Activated CD8-positive, alpha-beta memory T cell treated with anti-CD3 and anti-CD28 coated beads for 48 hours (primary cell): ENCODE measurements around the gene CXCR4.
A peak's percentile ranks its signal among the peaks of the same experiment; 100 is the strongest.

Experiments
- DNase-seq, 3 experiments: peaks; one replicate each; pipeline ENCODE4 v3.0.0-alpha.2; 2020; ENCODE audit warnings: low read depth in 2 of 3, low spot score in 2 of 3

Gene CXCR4

DNA sequence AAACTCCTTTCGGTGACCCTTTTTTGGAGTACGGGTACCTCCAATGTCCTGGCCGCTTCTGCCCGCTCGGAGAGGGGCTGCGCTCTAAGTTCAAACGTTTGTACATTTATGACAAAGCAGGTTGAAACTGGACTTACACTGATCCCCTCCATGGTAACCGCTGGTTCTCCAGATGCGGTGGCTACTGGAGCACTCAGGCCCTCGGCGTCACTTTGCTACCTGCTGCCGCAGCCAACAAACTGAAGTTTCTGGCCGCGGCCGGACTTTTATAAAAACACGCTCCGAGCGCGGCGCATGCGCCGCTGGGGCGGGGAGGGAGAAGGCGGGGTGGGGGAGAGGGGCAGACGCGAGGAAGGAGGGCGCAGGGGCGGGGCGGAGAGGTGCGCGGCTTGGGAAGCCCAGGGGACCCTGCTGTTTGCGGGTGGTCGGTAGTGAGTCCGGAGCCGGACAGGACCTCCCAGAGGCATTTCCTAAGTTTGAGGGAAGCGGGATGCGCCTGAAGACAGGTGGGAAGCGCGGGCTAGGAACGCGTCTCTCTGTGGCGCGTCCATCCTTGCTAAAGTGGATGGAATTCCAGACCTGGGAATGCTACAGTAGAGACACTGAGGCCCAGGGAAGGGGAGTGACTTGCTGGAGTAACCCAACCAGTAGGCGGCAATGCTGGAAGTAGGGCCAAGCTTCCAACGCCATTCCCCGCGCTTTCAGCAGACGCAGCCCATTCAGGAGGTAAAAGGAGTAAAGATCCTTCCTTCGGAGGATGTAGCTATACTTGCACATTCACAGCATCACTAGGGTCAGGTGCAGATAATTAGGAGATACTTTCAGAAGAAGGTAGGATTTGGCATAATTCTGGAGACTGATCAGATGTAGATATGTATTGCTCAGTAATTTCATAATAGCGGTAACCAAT is at the start of gene CXCR4:
Gene CXCR4, minus strand, starts transcription at position 241 of the 910 bp plus-strand sequence. Its CDS starts 89 bp downstream, at position 152.
- DNase-seq, result peak; percentile 67 to 90 (median 80)

- DNase-seq, result no peak
Observed at GRCh38 chr2:136164280-136164776, 46.4 kb upstream of the CXCR4 start.

GRCh38 chr2:136162438-136162837 is 44.5 kb upstream of the CXCR4 start:
- DNase-seq, result no peak

DNA sequence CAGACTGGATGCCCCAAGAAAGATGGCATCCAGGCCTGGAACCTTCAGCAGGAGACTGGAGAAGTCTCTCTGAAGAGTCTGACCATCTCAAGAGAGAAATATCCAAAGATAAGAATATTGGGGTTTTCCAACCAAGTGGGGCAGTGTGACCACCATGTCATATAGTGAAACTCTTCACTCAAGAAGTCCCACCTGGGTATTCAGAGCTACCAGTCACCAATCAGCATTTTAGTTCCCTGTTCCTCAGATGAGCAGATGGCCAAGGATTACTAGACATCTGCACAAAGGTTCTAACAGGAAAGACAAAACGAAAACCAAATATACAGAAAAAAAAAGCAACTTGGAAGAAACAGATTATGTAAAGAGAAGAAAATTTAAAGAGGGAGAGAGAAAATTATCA is 38.5 kb upstream of the CXCR4 start:
- no peak for DNase-seq

- no peak for DNase-seq
Observed at GRCh38 chr2:136154384-136154783, 36.4 kb upstream of the CXCR4 start.

- no peak for DNase-seq
Observed at GRCh38 chr2:136151021-136151971, 33.3 kb upstream of the CXCR4 start.

DNA sequence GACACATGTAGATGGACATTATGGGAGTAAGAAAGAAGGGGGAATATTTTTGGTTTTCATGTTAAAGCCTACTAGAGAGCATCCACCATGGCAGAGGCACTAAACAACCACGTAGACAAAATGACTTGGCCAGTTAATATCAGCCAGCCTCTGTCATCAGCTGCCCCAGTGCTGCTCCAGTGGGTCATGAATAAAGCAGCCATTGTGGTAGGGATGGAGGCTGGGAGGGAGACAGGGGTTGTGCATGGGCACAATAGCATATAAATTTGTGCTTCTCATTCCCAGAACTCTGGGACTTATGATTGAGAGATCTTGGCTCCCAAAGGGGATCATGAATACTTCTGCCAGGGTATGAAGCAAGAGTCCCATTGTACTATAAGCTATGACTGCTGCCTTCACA is 31.1 kb upstream of the CXCR4 start:
- DNase-seq, result no peak

- DNase-seq, result no peak
Observed at GRCh38 chr2:136146564-136146963, 28.6 kb upstream of the CXCR4 start.

DNA sequence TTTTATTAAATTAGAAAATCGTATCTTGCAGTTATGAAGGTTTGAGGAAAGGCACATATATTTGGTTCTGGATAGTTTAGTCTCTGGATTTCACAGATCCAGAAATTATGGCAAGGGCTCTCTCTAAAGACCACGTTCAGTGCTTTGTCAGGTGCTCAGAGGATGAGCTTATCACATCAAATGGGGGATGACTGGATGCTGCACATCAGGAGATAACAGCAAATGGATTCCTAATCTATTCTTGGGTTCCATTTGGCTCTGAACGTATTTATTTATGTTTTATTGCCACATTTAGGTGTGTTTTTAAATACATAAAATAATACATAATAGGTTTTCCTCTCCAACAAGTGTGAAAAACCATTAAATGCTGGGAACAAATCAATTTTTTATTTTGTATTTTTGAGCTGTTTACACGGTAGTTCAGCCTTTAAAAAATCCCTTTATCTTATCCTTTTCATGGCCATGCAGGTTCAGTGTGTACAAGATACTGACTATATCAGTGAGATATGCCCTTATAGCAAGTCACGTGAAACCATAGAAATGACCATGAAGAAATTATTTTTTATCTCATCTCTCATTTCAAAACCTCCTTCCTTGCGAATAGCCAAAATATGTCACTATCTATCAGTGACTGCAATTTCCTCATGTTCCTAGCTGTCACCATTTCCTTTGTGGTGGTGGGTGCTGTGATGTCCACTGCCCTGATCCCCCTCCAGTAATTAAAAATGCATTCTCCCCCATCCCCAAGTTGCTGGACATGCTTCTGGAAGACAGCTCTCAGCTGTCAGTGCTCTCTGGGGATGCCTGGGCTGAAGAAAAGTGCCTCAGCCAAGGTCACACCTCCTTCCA is 25.9 kb upstream of the CXCR4 start:
- no peak for DNase-seq

DNA sequence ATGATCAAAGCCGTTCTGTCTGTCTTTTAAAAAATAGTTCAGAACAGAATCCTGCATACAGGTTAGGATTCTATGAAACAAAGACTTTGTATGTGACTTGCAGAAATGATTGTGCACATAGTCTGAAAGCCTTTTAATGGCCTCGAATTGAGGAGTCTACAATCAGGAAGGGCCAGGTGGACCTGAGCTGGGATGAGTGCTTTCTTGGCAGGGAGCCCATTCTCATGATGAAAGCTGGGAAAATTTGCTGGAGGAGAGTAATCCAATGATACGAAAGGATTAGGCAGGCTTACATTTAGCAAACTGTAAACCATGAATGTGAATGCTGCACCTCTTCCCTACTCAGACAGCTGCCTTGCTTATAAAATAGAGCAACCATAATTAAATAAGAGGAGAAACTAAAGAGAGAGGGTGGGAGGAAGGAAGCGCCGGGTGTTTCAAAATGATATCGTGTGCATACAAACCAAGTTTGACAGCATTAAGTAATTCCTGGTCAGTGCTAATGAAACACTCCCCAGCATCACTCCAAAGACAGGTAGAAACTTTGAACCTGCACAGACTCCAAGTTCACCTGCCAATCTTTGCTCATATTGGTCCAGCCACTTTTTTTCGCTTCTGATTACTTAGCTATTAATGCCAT is 23.7 kb upstream of the CXCR4 start:
- no peak for DNase-seq

GRCh38 chr2:136139631-136140030 is 21.7 kb upstream of the CXCR4 start:
- no peak for DNase-seq

DNA sequence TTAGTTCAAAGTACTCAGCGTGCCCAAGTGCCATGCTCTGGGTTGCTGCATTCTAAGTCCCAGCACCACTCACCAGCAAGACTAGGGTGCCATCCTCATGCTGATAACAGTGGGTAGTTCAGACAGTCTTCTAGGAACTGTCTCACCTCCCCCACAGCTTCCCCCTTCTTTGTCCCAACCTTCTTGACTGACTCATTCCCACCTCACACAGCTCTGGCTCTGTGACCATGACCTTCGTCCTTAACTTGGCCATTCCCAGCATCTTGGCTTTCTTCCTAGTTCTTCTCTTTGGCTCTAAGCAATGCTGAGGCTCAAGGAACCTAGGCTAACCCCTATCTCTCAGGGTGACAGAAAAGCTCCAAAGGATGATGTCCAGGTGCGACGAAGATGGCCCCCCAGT is 20.0 kb upstream of the CXCR4 start:
- DNase-seq, result no peak

DNA sequence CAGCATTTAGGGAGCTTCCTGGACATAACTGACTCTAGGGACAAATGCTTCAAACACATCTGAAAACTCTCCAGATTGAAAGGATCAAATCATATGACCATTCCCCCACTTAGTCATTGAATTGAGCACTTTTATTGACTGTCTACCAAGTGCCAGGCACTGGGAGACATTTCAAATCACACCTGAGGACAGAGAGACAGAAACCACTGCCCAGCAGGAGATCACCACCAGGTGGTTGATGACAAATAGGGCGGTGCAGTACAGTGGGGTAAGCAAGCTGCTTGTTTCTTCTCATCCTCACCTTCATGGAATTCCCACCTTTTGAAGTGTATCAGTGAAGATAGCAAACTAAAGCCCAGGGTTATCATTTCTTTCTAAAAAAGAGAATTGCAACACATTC is 19.0 kb upstream of the CXCR4 start:
- DNase-seq, result no peak

GRCh38 chr2:136135921-136136906 is 18.3 kb upstream of the CXCR4 start:
- no peak for DNase-seq

DNA sequence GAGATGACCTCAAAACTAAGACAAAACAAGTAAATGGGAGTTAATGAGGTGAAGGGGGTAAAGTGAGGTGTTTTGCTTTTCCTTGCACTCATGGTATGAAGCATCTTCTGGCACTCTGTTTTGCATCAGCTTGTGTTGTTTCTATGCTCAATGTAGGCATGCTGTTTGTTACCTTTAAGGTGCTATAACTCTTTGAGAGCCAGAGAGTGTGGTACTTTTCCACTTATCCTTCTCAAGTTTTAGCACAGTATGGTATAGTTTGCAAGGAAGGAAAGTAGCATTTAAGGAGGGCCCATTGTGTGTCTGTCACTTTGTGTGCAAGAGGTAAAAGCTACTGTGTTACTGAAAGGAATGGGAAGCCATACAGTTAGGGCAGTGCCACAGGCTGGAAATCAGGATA is 17.5 kb upstream of the CXCR4 start:
- DNase-seq, result no peak

GRCh38 chr2:136134126-136134525 is 16.2 kb upstream of the CXCR4 start:
- DNase-seq, result no peak

DNA sequence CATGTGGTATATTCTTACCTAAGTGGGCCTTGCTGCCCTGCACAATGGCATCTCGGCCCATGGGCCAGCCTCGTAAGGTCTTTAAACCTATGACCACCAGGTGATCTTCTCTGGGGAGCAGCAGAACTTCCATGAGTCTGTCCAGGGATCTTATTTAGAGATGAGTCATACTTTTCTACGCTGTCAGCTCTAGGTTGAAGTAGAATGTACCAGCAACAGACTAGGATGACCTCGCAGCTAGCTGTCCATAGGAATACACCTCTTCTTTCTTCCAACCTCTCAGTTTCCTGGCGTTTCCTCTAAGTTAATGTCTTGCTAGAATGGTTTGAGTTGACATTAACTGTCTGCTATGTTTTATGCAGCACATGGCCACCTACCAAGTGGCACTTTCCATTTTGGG is 15.6 kb upstream of the CXCR4 start:
- DNase-seq, result no peak

DNA sequence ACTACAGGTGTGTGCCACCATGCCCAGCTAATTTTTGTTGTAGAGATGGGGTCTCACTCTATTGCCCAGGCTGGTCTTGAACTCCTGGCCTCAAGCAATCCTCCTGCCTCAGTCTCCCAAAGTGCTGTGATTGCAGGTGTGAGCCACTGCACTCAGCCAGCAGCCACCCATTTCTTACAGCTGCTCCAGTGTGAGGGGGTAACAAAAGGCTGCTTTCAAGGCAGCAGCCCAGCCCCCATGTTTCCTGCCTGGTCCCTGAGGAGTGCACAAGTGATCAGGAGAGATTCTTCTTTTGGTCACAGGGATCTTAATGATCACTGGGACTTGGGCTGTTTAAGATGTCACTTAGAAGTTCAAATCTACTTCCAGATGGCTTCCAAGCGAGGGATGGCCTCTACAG is 15.2 kb upstream of the CXCR4 start:
- DNase-seq, result no peak

DNA sequence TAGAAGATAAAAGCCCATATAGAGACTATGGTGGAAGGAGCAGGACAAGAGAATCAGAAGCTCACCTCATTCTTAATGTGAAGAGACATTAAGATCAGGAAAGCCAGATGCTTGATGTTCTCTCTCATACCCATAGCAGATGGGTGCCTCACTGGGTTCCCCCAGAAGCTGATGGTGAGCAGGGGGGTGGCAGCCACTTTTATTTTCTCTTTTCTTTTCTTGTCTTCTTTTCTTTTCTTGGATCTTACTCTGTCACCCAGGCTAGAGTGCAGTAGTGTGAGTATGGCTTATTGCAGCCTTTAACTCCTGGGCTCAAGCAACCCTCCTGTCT is 14.8 kb upstream of the CXCR4 start:
- DNase-seq, result no peak
